PC-3 (cell line): ENCODE data around the gene OPRD1.

Experiments
- EZH2 ChIP-seq: fragments of 300-600 bp; sonication (generic); IDR thresholded peaks from one replicate; pipeline ENCODE4 v1.6.1; 2017; ENCODE audit warnings: antibody characterized with exemption, mild to moderate bottlenecking, low read length; ENCODE audit not compliant: unreplicated experiment
- TF ChIP-seq, protein P1 (sequence below): fragments of 300-600 bp; sonication (generic); conservative IDR thresholded peaks from 2 replicates; pipeline ENCODE4 v1.5.1; 2017; ENCODE audit warnings: antibody characterized with exemption, low read depth, mild to moderate bottlenecking, low read length

GRCh38 chr1:28864695-28865094 lies 52.7 kb downstream of the OPRD1 start:
- TF ChIP-seq, protein P1, sequence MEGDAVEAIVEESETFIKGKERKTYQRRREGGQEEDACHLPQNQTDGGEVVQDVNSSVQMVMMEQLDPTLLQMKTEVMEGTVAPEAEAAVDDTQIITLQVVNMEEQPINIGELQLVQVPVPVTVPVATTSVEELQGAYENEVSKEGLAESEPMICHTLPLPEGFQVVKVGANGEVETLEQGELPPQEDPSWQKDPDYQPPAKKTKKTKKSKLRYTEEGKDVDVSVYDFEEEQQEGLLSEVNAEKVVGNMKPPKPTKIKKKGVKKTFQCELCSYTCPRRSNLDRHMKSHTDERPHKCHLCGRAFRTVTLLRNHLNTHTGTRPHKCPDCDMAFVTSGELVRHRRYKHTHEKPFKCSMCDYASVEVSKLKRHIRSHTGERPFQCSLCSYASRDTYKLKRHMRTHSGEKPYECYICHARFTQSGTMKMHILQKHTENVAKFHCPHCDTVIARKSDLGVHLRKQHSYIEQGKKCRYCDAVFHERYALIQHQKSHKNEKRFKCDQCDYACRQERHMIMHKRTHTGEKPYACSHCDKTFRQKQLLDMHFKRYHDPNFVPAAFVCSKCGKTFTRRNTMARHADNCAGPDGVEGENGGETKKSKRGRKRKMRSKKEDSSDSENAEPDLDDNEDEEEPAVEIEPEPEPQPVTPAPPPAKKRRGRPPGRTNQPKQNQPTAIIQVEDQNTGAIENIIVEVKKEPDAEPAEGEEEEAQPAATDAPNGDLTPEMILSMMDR: no peak
- no peak for TF ChIP-seq EZH2
